HepG2 (cell line): ENCODE data around the gene LRRC27. TPM values are rescaled to one million over a fixed set of nuclear protein-coding genes. Genes with fewer than 3 reads are reported as not detected.

ENCODE experiments used
- BORCS8-MEF2B ChIP-seq: sonication (generic); formaldehyde crosslinking; IDR thresholded peaks from 2 replicates; pipeline ENCODE4 v1.8.0; 2022; ENCODE audit warnings: mild to moderate bottlenecking, missing genetic modification reagents
- CREM ChIP-seq, 2 experiments: sonication (generic) in 1 of 2; formaldehyde crosslinking in 1 of 2; IDR thresholded peaks; 2 replicates each; pipeline versions ENCODE4 v1.4.0 to v1.6.1; 2016 to 2020; ENCODE audit warnings: antibody characterized with exemption in 1 of 2, mild to moderate bottlenecking in 1 of 2, missing genetic modification reagents in 1 of 2
- GABPA ChIP-seq, 2 experiments: IDR thresholded peaks; 2 replicates each; pipeline ENCODE4 v1.6.1; 2011 to 2016; ENCODE audit warnings: low read depth in 2 of 2, low read length in 1 of 2, missing biosample characterization in 1 of 2, missing genetic modification characterization in 1 of 2
- GMEB2 ChIP-seq: IDR thresholded peaks from 2 replicates; pipeline ENCODE4 v1.6.1; 2016; ENCODE audit warnings: missing biosample characterization, missing genetic modification reagents, low read depth
- JUNB ChIP-seq: sonication (generic); formaldehyde crosslinking; IDR thresholded peaks from 2 replicates; pipeline ENCODE4 v1.8.0; 2022; ENCODE audit warnings: missing genetic modification reagents, mild to moderate bottlenecking, borderline replicate concordance
- KLF16 ChIP-seq, 2 experiments: sonication (generic) in 1 of 2; formaldehyde crosslinking in 1 of 2; IDR thresholded peaks; 2 replicates each; pipeline versions ENCODE4 v1.6.1 to v1.8.0; 2016 to 2023; ENCODE audit warnings: missing genetic modification reagents in 2 of 2, missing compliant biosample characterization in 1 of 2
- NFKB2 ChIP-seq: sonication (generic); formaldehyde crosslinking; IDR thresholded peaks from 2 replicates; pipeline ENCODE4 v1.4.0; 2020; ENCODE audit warnings: missing genetic modification reagents, borderline replicate concordance
- RFX5 ChIP-seq: IDR thresholded peaks from 2 replicates; pipeline ENCODE4 v1.6.1; 2011; ENCODE audit warnings: low read depth, low read length, improper control_type of control experiment
- SNAPC4 ChIP-seq: sonication (generic); formaldehyde crosslinking; IDR thresholded peaks from 2 replicates; pipeline ENCODE4 v1.4.0; 2020; ENCODE audit warnings: mild to moderate bottlenecking, missing genetic modification reagents
- TAF15 ChIP-seq: fragments of 200-400 bp; formaldehyde crosslinking; IDR thresholded peaks from one replicate; pipeline ENCODE4 v1.6.1; 2018; ENCODE audit warnings: mild to moderate bottlenecking, low read depth, low read length; ENCODE audit not compliant: poor library complexity, severe bottlenecking
- ZNF232 ChIP-seq: sonication (generic); formaldehyde crosslinking; IDR thresholded peaks from 2 replicates; pipeline ENCODE4 v1.4.0; 2020; ENCODE audit warnings: missing genetic modification reagents, borderline replicate concordance
- ZNF333 ChIP-seq: sonication (generic); formaldehyde crosslinking; IDR thresholded peaks from 2 replicates; pipeline ENCODE4 v1.4.0; 2020; ENCODE audit warnings: mild to moderate bottlenecking, missing genetic modification reagents, borderline replicate concordance
- ZNF468 ChIP-seq: sonication (generic); formaldehyde crosslinking; IDR thresholded peaks from 2 replicates; pipeline ENCODE4 v1.8.0; 2022; ENCODE audit warnings: mild to moderate bottlenecking, moderate library complexity, missing genetic modification reagents
- ZNF484 ChIP-seq: sonication (generic); formaldehyde crosslinking; IDR thresholded peaks from 2 replicates; pipeline ENCODE4 v1.5.1; 2020; ENCODE audit warnings: mild to moderate bottlenecking, low read depth, missing genetic modification reagents, borderline replicate concordance
- ZNF720 ChIP-seq: sonication (generic); formaldehyde crosslinking; IDR thresholded peaks from 2 replicates; pipeline ENCODE4 v1.4.0; 2020; ENCODE audit warnings: missing genetic modification reagents
- polyA plus RNA-seq, 8 experiments: library from polyadenylated mRNA; depleted of rRNA in 3 of 8; stranded (reverse) in 7 of 8; unstranded in 1 of 8; fragments of >200 nt; fragmentation: Illumina TruSeq in 4 of 8; extraction: Trizol in 4 of 8; gene quantifications; 2 replicates each; pipeline versions ENCODE4 v1.2.1 to v1.2.3, GENCODE V29; 2011 to 2016; ENCODE audit warnings: low read depth in 4 of 8, missing spikeins in 1 of 8, mixed read lengths in 1 of 8; ENCODE audit not compliant: insufficient read depth in 1 of 8
- total RNA-seq, 5 experiments: library from RNA; depleted of rRNA; stranded (reverse); fragments of >200 nt; fragmentation: Illumina TruSeq; extraction: Trizol; gene quantifications; 2 replicates each; pipeline ENCODE4 v1.2.3, GENCODE V29; 2016; ENCODE audit warnings: low read depth in 1 of 5
- TF ChIP-seq, protein P1 (sequence below): sonication (generic); formaldehyde crosslinking; conservative IDR thresholded peaks from 2 replicates; pipeline ENCODE4 v1.8.1; 2023; ENCODE audit warnings: missing genetic modification reagents
- TF ChIP-seq, protein P2 (sequence below): sonication (generic); formaldehyde crosslinking; conservative IDR thresholded peaks from 2 replicates; pipeline ENCODE4 v1.4.0; 2020; ENCODE audit warnings: missing genetic modification reagents

Gene LRRC27
- total and polyA plus RNA-seq, 2 of the 13 experiments (the other 11 are each of a cell fraction or from before 2014, with no cell fraction given): 4.2 to 4.6 TPM

- TF ChIP-seq, protein P1, sequence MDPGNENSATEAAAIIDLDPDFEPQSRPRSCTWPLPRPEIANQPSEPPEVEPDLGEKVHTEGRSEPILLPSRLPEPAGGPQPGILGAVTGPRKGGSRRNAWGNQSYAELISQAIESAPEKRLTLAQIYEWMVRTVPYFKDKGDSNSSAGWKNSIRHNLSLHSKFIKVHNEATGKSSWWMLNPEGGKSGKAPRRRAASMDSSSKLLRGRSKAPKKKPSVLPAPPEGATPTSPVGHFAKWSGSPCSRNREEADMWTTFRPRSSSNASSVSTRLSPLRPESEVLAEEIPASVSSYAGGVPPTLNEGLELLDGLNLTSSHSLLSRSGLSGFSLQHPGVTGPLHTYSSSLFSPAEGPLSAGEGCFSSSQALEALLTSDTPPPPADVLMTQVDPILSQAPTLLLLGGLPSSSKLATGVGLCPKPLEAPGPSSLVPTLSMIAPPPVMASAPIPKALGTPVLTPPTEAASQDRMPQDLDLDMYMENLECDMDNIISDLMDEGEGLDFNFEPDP (CRISPR knock-in tag): no peak
- TF ChIP-seq NFKB2 (CRISPR knock-in tag) (no peak), ZNF333 (no peak), ZNF468 (no peak), GMEB2 (CRISPR knock-in tag) (no peak), ZNF484 (CRISPR knock-in tag) (no peak), KLF16 (CRISPR knock-in tag; IDR thresholded peaks at IDR 0.05) (no peak), GABPA (IDR thresholded peaks at IDR 0.05; ENCODE audit: low read depth, low read length) (no peak), GABPA (CRISPR knock-in tag; IDR thresholded peaks at IDR 0.05; ENCODE audit: low read depth) (peak; percentile 64; the same call in 1 of the 2 replicates), BORCS8-MEF2B (CRISPR knock-in tag) (no peak), RFX5 (no peak), TAF15 (no peak), ZNF232 (CRISPR knock-in tag) (no peak), SNAPC4 (CRISPR knock-in tag) (no peak), ZNF720 (no peak), JUNB (CRISPR knock-in tag) (no peak), CREM (IDR thresholded peaks at IDR 0.05) (no peak), CREM (CRISPR knock-in tag; IDR thresholded peaks at IDR 0.05) (no peak)
- TF ChIP-seq, protein P2, sequence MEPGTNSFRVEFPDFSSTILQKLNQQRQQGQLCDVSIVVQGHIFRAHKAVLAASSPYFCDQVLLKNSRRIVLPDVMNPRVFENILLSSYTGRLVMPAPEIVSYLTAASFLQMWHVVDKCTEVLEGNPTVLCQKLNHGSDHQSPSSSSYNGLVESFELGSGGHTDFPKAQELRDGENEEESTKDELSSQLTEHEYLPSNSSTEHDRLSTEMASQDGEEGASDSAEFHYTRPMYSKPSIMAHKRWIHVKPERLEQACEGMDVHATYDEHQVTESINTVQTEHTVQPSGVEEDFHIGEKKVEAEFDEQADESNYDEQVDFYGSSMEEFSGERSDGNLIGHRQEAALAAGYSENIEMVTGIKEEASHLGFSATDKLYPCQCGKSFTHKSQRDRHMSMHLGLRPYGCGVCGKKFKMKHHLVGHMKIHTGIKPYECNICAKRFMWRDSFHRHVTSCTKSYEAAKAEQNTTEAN (CRISPR knock-in tag): no peak
- TF ChIP-seq, all 625 proteins: peak for 16
These were observed 5.0 kb downstream of the LRRC27 start (continued) for GRCh38 chr10:132336919-132337407.
